PC-9 (cell line): ENCODE measurements around the gene AK3. TPM values are rescaled to one million over a fixed set of nuclear protein-coding genes. Genes with fewer than 3 reads are reported as not detected.
"Not testable (repeated sequence)": the region's sequence is repeated elsewhere in the genome, so short reads cannot be mapped to it uniquely, and the experiment has no call there.

Source experiments
- BruUV-seq: library from RNA; stranded (reverse); fragments of 400-500 nt; replicated peaks from 2 replicates; lab custom pipeline; 2021; lab: Mats Ljungman, UMichigan
- CTCF ChIA-PET: fragments of 300-600 bp; sonication (Branson Sonifier 250); formaldehyde crosslinking; loops from one replicate; lab custom pipeline; 2022; ENCODE audit warnings: antibody characterized with exemption; lab: Charles Lee
- POLR2A ChIA-PET: fragments of 300-600 bp; sonication (Branson Sonifier 250); formaldehyde crosslinking; loops from one replicate; lab custom pipeline; 2022; ENCODE audit warnings: antibody characterized with exemption; ENCODE audit not compliant: unreplicated experiment; lab: Charles Lee
- DNase-seq, 2 experiments: peaks; one replicate each; pipeline versions ENCODE4 v3.0.0 to v3.0.0-alpha.2; 2015 to 2022; ENCODE audit warnings: mixed read lengths in 1 of 2
- H2AFZ ChIP-seq: fragments of 200-600 bp; sonication (generic); 2 replicates; pipeline ENCODE4 v1.8.1; 2017; ENCODE audit warnings: antibody characterized with exemption
- H3F3A ChIP-seq: fragments of 200-600 bp; sonication (generic); 2 replicates; pipeline ENCODE4 v1.8.1; 2017; ENCODE audit warnings: antibody characterized with exemption, mild to moderate bottlenecking, low read depth; ENCODE audit not compliant: insufficient read depth
- H3K27ac ChIP-seq: fragments of 200-600 bp; sonication (generic); 2 replicates; pipeline ENCODE4 v1.6.1; 2016; ENCODE audit warnings: mixed run types
- H3K27me3 ChIP-seq: fragments of 200-600 bp; sonication (generic); 2 replicates; pipeline ENCODE4 v1.6.1; 2016; ENCODE audit warnings: low read depth, mixed run types; ENCODE audit not compliant: insufficient read depth
- H3K36me3 ChIP-seq: fragments of 200-600 bp; sonication (generic); 2 replicates; pipeline ENCODE4 v1.6.1; 2016; ENCODE audit warnings: low read depth, mixed run types
- H3K4me1 ChIP-seq: fragments of 200-600 bp; sonication (generic); replicated peaks from 2 replicates; pipeline ENCODE4 v1.6.1; 2016; ENCODE audit warnings: mixed run types; ENCODE audit not compliant: insufficient read depth
- H3K4me2 ChIP-seq: fragments of 200-600 bp; sonication (generic); 2 replicates; pipeline ENCODE4 v1.6.1; 2017; ENCODE audit warnings: mixed run types
- H3K4me3 ChIP-seq: fragments of 200-600 bp; sonication (generic); 2 replicates; pipeline ENCODE4 v1.6.1; 2016; ENCODE audit warnings: mixed run types
- H3K79me2 ChIP-seq: fragments of 200-600 bp; sonication (generic); 2 replicates; pipeline ENCODE4 v1.6.1; 2017; ENCODE audit warnings: low read depth, mixed run types
- H3K9me2 ChIP-seq: fragments of 200-600 bp; sonication (generic); 2 replicates; pipeline ENCODE4 v1.8.1; 2017; ENCODE audit warnings: mild to moderate bottlenecking; ENCODE audit not compliant: insufficient read depth
- H3K9me3 ChIP-seq: fragments of 200-600 bp; sonication (generic); 2 replicates; pipeline ENCODE4 v1.8.1; 2016; ENCODE audit warnings: low read depth; ENCODE audit not compliant: insufficient read depth
- H4K20me1 ChIP-seq: fragments of 200-600 bp; sonication (generic); 2 replicates; pipeline ENCODE4 v1.8.1; 2017; ENCODE audit not compliant: insufficient read depth
- EZH2 ChIP-seq: fragments of 200-600 bp; sonication (generic); IDR thresholded peaks from 2 replicates; pipeline ENCODE4 v1.8.0; 2017; ENCODE audit warnings: antibody characterized with exemption, low read depth
- intact Hi-C: fragments of 100-400 bp; cut with micrococcal nuclease; formaldehyde crosslinking; loops from one replicate; pipeline ENCODE4 v1.10.0; 2022; ENCODE audit not compliant: unreplicated experiment
- total RNA-seq: library from RNA; stranded (reverse); gene quantifications from 2 replicates; pipeline ENCODE4 v1.2.3, GENCODE V29; 2021
- TF ChIP-seq, protein P1 (sequence below): fragments of 200-600 bp; sonication (generic); conservative IDR thresholded peaks from 2 replicates; pipeline ENCODE4 v1.6.1; 2017; ENCODE audit warnings: mixed run types, antibody characterized with exemption, mild to moderate bottlenecking, moderate library complexity

The AK3 gene
- total RNA-seq, 1 experiment from 2014 or later: 36.2 TPM

DNA sequence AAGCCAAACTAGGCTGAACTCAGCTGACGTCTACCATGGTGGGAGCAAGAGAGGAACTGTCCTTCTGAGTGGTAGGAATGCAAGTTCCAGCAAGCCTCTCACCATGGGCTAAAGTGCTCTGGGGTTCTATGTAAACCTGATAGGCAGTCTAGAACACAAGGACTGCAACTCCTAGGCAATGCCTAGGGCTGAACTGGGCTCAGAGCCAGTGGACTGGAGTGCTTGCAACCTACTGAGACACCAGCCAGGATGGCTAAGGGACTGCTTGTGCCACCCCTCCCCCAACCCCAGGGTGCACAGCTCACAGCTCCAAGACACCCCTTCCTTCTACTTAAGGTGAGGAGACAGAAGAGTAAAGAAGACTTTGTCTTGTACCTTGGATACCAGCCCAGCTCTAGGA is 39.6 kb upstream of the AK3 start:
- ChIA-PET CTCF (no interaction called here), POLR2A (no interaction called here)
- Histone ChIP-seq H3K4me3 (no peak overlapping the region), H2AFZ (no peak overlapping the region), H3K9me3 (no peaks in the 10 kb centered on the region), H3K27me3 (no peaks in the 10 kb centered on the region), H3K36me3 (no peaks in the 10 kb centered on the region), H3K4me1 (no peaks in the 10 kb centered on the region), H3K27ac (no peak overlapping the region), H4K20me1 (no peaks in the 10 kb centered on the region), H3K4me2 (no peak overlapping the region), H3K79me2 (no peaks in the 10 kb centered on the region), H3K9me2 (no peaks in the 10 kb centered on the region), H3F3A (no peaks in the 10 kb centered on the region)
- no TSS peak for BruUV-seq
- DNase-seq: no peak
- intact Hi-C loops: no loop called here
- TF ChIP-seq, protein P1, sequence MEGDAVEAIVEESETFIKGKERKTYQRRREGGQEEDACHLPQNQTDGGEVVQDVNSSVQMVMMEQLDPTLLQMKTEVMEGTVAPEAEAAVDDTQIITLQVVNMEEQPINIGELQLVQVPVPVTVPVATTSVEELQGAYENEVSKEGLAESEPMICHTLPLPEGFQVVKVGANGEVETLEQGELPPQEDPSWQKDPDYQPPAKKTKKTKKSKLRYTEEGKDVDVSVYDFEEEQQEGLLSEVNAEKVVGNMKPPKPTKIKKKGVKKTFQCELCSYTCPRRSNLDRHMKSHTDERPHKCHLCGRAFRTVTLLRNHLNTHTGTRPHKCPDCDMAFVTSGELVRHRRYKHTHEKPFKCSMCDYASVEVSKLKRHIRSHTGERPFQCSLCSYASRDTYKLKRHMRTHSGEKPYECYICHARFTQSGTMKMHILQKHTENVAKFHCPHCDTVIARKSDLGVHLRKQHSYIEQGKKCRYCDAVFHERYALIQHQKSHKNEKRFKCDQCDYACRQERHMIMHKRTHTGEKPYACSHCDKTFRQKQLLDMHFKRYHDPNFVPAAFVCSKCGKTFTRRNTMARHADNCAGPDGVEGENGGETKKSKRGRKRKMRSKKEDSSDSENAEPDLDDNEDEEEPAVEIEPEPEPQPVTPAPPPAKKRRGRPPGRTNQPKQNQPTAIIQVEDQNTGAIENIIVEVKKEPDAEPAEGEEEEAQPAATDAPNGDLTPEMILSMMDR: no peak
- TF ChIP-seq EZH2: no peak

GRCh38 chr9:4774958-4775357 is 34.0 kb upstream of the AK3 start:
- CTCF ChIA-PET, H3K4me1 ChIP-seq: not testable (repeated sequence)

DNA sequence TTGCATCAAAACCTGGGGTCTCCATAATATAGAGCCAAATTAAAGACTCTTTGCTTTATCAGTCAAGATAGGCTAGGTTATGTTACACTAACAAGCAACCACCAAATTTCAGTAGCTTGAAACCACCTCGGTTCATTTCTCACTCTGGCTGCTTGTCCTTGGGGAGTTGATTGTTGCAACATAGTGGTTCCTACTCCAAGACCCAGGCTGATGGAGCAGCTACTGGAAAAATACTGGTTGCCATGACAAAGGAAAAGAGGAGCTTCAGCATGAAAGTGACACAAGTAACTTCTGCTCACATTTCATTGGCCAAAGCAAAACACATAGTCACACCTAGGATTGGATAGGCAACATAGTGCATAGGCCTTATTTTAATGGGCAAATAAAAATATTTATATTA is 33.2 kb upstream of the AK3 start:
- Histone ChIP-seq H3K4me1 (no peaks in the 10 kb centered on the region), H2AFZ (no peak overlapping the region), H3K27ac (no peak overlapping the region), H4K20me1 (no peaks in the 10 kb centered on the region), H3K4me3 (no peak overlapping the region), H3K79me2 (no peaks in the 10 kb centered on the region), H3F3A (no peaks in the 10 kb centered on the region), H3K9me3 (no peaks in the 10 kb centered on the region), H3K36me3 (no peaks in the 10 kb centered on the region), H3K9me2 (no peaks in the 10 kb centered on the region), H3K27me3 (no peaks in the 10 kb centered on the region), H3K4me2 (no peak overlapping the region)
- ChIA-PET POLR2A (no interaction called here), CTCF (interaction anchor here (0.6 kb wide), 1 partner anchor 406 kb away, joined by 3 read pairs; no protein-coding TSS in a partner anchor)
- no peak for TF ChIP-seq EZH2
- TF ChIP-seq, protein P1: no peak
- DNase-seq: no peak
- intact Hi-C loops: no loop called here
- BruUV-seq: no TSS peak

More at GRCh38 chr9:4774958-4775357, 34.0 kb upstream of the AK3 start:
- H4K20me1 ChIP-seq, H2AFZ ChIP-seq, H3K79me2 ChIP-seq, DNase-seq, H3K27ac ChIP-seq, H3K27me3 ChIP-seq, H3K4me2 ChIP-seq, H3K4me3 ChIP-seq, POLR2A ChIA-PET, BruUV-seq, H3K36me3 ChIP-seq, intact Hi-C loops, H3F3A ChIP-seq, H3K9me3 ChIP-seq, H3K9me2 ChIP-seq: not testable (repeated sequence)

GRCh38 chr9:4771788-4772187 is 30.8 kb upstream of the AK3 start:
- no peaks in the 10 kb centered on the region for H3K4me1 ChIP-seq
- H3K79me2 ChIP-seq: no peaks in the 10 kb centered on the region
- no peaks in the 10 kb centered on the region for H3K9me2 ChIP-seq
- TF ChIP-seq, protein P1: no peak
- no peak for TF ChIP-seq EZH2
- H3K27ac ChIP-seq: no peak overlapping the region
- intact Hi-C loops: no loop called here
- DNase-seq: no peak
- POLR2A ChIA-PET: no interaction called here
- H2AFZ ChIP-seq: no peak overlapping the region
- no peaks in the 10 kb centered on the region for H3K27me3 ChIP-seq
- CTCF ChIA-PET: no interaction called here
- H3F3A ChIP-seq: no peaks in the 10 kb centered on the region
- no peaks in the 10 kb centered on the region for H4K20me1 ChIP-seq
- no peaks in the 10 kb centered on the region for H3K9me3 ChIP-seq
- H3K36me3 ChIP-seq: no peaks in the 10 kb centered on the region
- no TSS peak for BruUV-seq
- no peak overlapping the region for H3K4me3 ChIP-seq
- H3K4me2 ChIP-seq: no peak overlapping the region
